T-helper 22 cell (primary cell): ENCODE data around the gene RAB9A.

ENCODE experiments used
- DNase-seq: peaks from one replicate; pipeline ENCODE4 v3.0.0-alpha.2; 2020; ENCODE audit warnings: low read depth

The RAB9A gene

GRCh38 chrX:13748486-13748885 lies 59.6 kb downstream of the RAB9A start:
- no peak for DNase-seq

DNA sequence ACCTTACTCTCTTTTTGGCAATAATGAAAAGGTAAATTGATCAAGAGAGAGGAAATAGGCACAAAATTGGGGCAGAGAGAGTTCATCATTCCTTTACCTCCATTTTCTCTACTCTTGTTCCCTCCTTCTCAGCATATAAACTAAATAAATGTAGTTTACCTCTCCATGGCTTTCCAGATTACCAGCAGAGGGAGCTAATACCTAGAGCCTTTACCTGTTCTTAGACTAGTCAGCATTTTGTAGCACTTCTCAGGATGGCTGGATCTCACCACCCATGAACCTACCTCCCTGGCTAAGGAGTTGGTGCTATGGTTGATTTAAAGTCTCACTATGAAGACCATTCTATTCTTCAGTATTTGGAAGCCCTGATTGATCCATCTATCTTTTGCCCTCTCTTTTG lies 61.3 kb downstream of the RAB9A start:
- no peak for DNase-seq

DNA sequence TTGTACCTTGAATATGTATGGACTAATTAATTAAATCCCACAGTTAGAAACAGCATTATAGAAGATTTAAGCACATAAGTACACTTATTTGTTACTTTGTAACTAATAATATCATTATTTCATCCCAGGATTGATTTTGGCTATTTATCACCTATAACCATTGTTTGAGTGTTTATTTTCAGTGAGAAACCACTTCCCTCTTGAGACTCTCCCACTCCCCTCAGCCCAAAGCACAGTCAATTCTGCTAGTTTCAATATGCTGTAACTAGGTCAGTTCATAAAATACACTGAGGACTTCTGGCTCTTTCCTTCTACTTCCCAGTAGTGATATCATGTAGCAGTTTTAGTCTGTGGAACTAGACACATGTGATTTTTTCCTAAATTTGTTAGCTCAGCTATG lies 61.9 kb downstream of the RAB9A start:
- DNase-seq: no peak

- DNase-seq: no peak
These were observed 63.2 kb downstream of the RAB9A start for GRCh38 chrX:13752141-13752540.

DNA sequence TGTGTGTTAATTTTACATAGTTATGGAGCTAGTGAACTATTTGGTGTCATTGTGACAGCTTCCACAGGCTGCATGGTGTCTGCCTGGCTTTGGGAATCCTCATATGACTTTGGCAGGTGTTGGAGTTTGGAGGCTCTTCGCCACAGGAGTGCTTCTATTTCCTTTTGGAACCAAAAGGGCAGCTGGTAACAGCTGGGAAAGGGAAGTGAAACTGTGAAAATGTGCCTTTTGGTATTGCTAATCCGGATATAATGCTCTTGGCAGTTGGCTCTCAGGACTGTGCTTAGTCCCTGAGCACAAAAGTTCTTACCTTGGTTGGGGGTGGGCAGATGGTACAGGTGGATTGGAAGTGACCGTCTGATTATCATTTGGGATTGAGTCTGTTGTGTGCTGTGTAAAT lies 63.7 kb downstream of the RAB9A start:
- no peak for DNase-seq

- no peak for DNase-seq
These were observed 65.8 kb downstream of the RAB9A start for GRCh38 chrX:13754765-13755164.

DNA sequence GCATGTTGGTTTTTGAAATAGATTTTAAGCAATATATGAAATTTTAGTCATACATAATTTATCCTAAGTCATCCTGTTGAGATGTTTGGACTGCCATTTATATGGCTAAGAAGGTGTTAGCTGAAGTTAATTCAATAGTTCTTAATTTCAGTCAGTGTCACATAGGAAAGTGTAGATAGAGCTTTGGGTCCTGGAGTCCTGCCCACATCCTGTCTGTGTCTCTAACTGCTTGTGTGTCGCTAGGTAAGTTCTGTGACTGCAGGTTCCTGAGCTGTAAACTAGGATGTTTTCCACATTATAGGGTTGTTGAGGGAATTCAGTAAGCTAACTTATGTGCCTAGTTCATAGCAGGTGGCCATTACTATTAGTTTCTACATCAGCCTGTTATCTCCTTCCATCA lies 66.3 kb downstream of the RAB9A start:
- DNase-seq: no peak

DNA sequence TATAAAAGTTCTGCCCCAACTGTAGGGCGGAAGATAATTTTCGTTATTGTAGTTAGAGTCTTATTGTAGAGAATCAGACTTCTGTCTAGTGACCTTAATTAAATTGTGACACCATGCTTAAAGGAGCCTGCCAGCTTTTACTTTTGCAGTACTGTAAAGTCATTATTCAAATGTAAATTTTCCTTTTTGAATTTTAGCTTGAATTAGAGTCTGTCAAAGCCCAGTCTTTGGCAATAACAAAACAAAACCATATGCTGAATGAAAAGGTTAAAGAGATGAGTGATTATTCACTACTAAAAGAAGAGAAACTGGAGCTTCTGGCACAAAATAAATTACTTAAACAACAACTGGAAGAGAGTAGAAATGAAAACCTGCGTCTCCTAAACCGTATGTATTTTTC lies 67.5 kb downstream of the RAB9A start:
- no peak for DNase-seq

DNA sequence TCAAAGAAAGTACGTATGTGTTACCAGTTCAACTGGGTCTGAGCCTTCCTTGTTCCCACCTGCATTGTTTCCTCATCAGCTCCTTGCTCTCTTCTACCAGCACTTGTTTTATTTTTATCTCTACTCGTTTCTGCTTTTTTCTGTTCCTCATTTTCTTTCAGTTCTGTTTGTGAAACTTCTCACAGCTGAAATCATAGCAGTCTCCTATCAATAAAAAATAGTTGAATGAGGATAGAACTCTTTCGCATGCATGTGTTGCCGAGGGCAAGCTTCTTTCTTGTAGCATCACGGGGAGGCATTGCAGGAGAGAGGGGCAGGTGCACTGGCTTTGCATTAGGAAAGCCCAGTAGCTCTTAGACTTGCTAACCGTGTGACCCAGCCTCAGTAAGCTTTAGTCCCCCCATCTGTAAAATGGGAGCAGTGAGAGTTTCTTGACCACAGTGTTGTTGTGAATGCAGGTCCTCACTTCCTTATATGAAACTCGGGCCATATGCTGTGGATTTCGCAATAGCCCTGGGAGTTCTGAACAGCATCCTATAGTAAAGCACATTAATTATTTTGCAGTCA lies 70.3 kb downstream of the RAB9A start:
- no peak for DNase-seq
